Subcutaneous adipose tissue (tissue), 4 donors: ENCODE data around the gene CDK2AP2. TPM values are rescaled to one million over a fixed set of nuclear protein-coding genes. Genes with fewer than 3 reads are reported as not detected.

Experiments
- CTCF ChIP-seq: fragments of 450-650 bp; IDR thresholded peaks from one replicate; pipeline ENCODE4 v1.5.1; 2016; ENCODE audit warnings: low read depth, mild to moderate bottlenecking, control low read depth, antibody characterized with exemption, moderate library complexity
- total RNA-seq, 4 donors: library from RNA; depleted of rRNA; stranded (reverse); fragments of >200 nt; gene quantifications; one replicate each; pipeline ENCODE4 v1.1.0, GENCODE V29; 2016

Gene CDK2AP2
- total RNA-seq, 4 donors from 2014 or later, result 21.2 to 33.2 (median 23.5) TPM

- no peak for TF ChIP-seq CTCF
Measured at GRCh38 chr11:67500484-67500821, 7.5 kb downstream of the CDK2AP2 start.

GRCh38 chr11:67499808-67500483, 8.0 kb downstream of the CDK2AP2 start:
- no peak for TF ChIP-seq CTCF

- no peak for TF ChIP-seq CTCF
Measured at GRCh38 chr11:67498544-67498972, 9.4 kb downstream of the CDK2AP2 start.

- TF ChIP-seq CTCF, result no peak
Measured at GRCh38 chr11:67497656-67498291, 10.2 kb downstream of the CDK2AP2 start.

- no peak for TF ChIP-seq CTCF
Measured at GRCh38 chr11:67496113-67496512, 11.8 kb downstream of the CDK2AP2 start.

GRCh38 chr11:67495234-67496005, 12.5 kb downstream of the CDK2AP2 start:
- no peak for TF ChIP-seq CTCF
